ENCODE measurements around the gene PPP1R18. TPM values are rescaled to one million over a fixed set of nuclear protein-coding genes. Genes with fewer than 3 reads are reported as not detected.

PPP1R18 gene
- total and polyA plus RNA-seq, 5 donors from 2014 or later: 110 to 164 (median 123) TPM

Other genes with a start within 250 kb of the PPP1R18 start
- gene HLA-E, start 197.1 kb downstream of the PPP1R18 start, total RNA-seq: 1,662 TPM
- gene HLA-E, start 197.1 kb downstream of the PPP1R18 start, polyA plus RNA-seq: 1,000 to 10,000 TPM; 2,373 to 2,677 (median 2,539) TPM
- gene GNL1, start 130.2 kb downstream of the PPP1R18 start, total RNA-seq: 189 TPM
- 10 to 100 TPM; 36.6 to 41.7 (median 37.6) TPM for gene GNL1, start 130.2 kb downstream of the PPP1R18 start, polyA plus RNA-seq
- 12.0 TPM for gene PRR3, start 129.3 kb downstream of the PPP1R18 start, total RNA-seq
- 10 to 100 TPM in 1 of 4 donors, 1 to 10 TPM in 3; 4.9 to 10.1 (median 7.7) TPM for gene PRR3, start 129.3 kb downstream of the PPP1R18 start, polyA plus RNA-seq
- gene ABCF1, start 115.2 kb downstream of the PPP1R18 start, total RNA-seq: 113 TPM
- 10 to 100 TPM; 14.3 to 25.3 (median 16.4) TPM for gene ABCF1, start 115.2 kb downstream of the PPP1R18 start, polyA plus RNA-seq
- 164 TPM for gene PPP1R10, start 69.4 kb downstream of the PPP1R18 start, total RNA-seq
- 10 to 100 TPM; 18.0 to 22.9 (median 19.7) TPM for gene PPP1R10, start 69.4 kb downstream of the PPP1R18 start, polyA plus RNA-seq
- gene MRPS18B, start 68.8 kb downstream of the PPP1R18 start, total RNA-seq: 19.0 TPM
- 100 to 1,000 TPM; 121 to 165 (median 151) TPM for gene MRPS18B, start 68.8 kb downstream of the PPP1R18 start, polyA plus RNA-seq
- 7.2 TPM for gene ATAT1, start 59.8 kb downstream of the PPP1R18 start, total RNA-seq
- gene ATAT1, start 59.8 kb downstream of the PPP1R18 start, polyA plus RNA-seq: under 1 TPM; 0.27 to 0.89 (median 0.53) TPM
- gene C6orf136, start 39.5 kb downstream of the PPP1R18 start, total RNA-seq: 24.4 TPM
- gene C6orf136, start 39.5 kb downstream of the PPP1R18 start, polyA plus RNA-seq: 10 to 100 TPM in 2 of 4 donors, 1 to 10 TPM in 2; 7.5 to 19.7 (median 10.9) TPM
- 33.8 TPM for gene DHX16, start 13.6 kb downstream of the PPP1R18 start, total RNA-seq
- 10 to 100 TPM; 13.2 to 25.3 (median 16.7) TPM for gene DHX16, start 13.6 kb downstream of the PPP1R18 start, polyA plus RNA-seq
- 9.0 TPM for gene NRM, start 4.3 kb upstream of the PPP1R18 start, total RNA-seq
- gene NRM, start 4.3 kb upstream of the PPP1R18 start, polyA plus RNA-seq: 10 to 100 TPM in 1 of 4 donors, 1 to 10 TPM in 3; 7.5 to 17.7 (median 9.2) TPM
- gene MDC1, start 30.6 kb upstream of the PPP1R18 start, total RNA-seq: 32.7 TPM
- 1 to 10 TPM; 1.2 to 5.0 (median 3.7) TPM for gene MDC1, start 30.6 kb upstream of the PPP1R18 start, polyA plus RNA-seq
- 119 TPM for gene TUBB, start 33.7 kb upstream of the PPP1R18 start, total RNA-seq
- gene TUBB, start 33.7 kb upstream of the PPP1R18 start, polyA plus RNA-seq: 100 to 1,000 TPM; 125 to 158 (median 138) TPM
- gene FLOT1, start 56.0 kb upstream of the PPP1R18 start, total RNA-seq: 25.3 TPM
- 10 to 100 TPM; 30.5 to 63.2 (median 48.1) TPM for gene FLOT1, start 56.0 kb upstream of the PPP1R18 start, polyA plus RNA-seq
- gene IER3, start 57.9 kb upstream of the PPP1R18 start, total RNA-seq: 5.1 TPM
- gene IER3, start 57.9 kb upstream of the PPP1R18 start, polyA plus RNA-seq: 1 to 10 TPM in 3 of 4 donors, under 1 TPM in 1; 0.38 to 2.2 (median 1.4) TPM
- gene DDR1, start 197.9 kb upstream of the PPP1R18 start, total RNA-seq: 5.0 TPM
- gene DDR1, start 197.9 kb upstream of the PPP1R18 start, polyA plus RNA-seq: 1 to 10 TPM; 1.2 to 3.5 (median 1.9) TPM
- gene GTF2H4, start 221.6 kb upstream of the PPP1R18 start, total RNA-seq: 15.5 TPM
- gene GTF2H4, start 221.6 kb upstream of the PPP1R18 start, polyA plus RNA-seq: 1 to 10 TPM; 6.8 to 7.8 (median 7.0) TPM
- gene VARS2, start 227.6 kb upstream of the PPP1R18 start, total RNA-seq: 19.8 TPM
- 10 to 100 TPM; 12.9 to 20.7 (median 15.9) TPM for gene VARS2, start 227.6 kb upstream of the PPP1R18 start, polyA plus RNA-seq
- not detected for gene SFTA2, start 245.5 kb upstream of the PPP1R18 start, total RNA-seq
- gene SFTA2, start 245.5 kb upstream of the PPP1R18 start, polyA plus RNA-seq: under 1 TPM in 2 of 4 donors, not detected in 2; 0.25 to 0.32 TPM

Measured in CD4-positive, CD25-positive, alpha-beta regulatory T cell (primary cell).